Activated T-cell treated with anti-CD3 and anti-CD28 coated beads, Interleukin-2, amount 50 U/mL, for 72 hours (primary cell): ENCODE results near the gene AHI1. TPM values are rescaled to one million over a fixed set of nuclear protein-coding genes. Genes with fewer than 3 reads are reported as not detected.
A peak's percentile ranks its signal among the peaks of the same experiment; 100 is the strongest.

Source experiments
- ATAC-seq, 2 donors: fragments of 150-1000 bp; cut with Tn5 transposase; replicated peaks in 1 of 2; 2 replicates each; pipeline ENCODE4 v1.10.0; 2021; ENCODE audit warnings: moderate library complexity in 2 of 2, mild to moderate bottlenecking in 1 of 2
- DNase-seq, 2 donors: peaks; one replicate each; pipeline ENCODE4 v3.0.0; 2021 to 2022; ENCODE audit warnings: mixed read lengths in 1 of 2
- H3K27ac Mint-ChIP-seq: one replicate; pipeline ENCODE4 v1.8.0; 2022; ENCODE audit warnings: mild to moderate bottlenecking, moderate library complexity, mixed read lengths
- H3K27me3 Mint-ChIP-seq: one replicate; pipeline ENCODE4 v1.8.0; 2022; ENCODE audit warnings: low read depth, mixed read lengths
- H3K36me3 Mint-ChIP-seq, 2 donors: one replicate each; pipeline ENCODE4 v1.8.0; 2022; ENCODE audit warnings: mixed read lengths in 2 of 2, mild to moderate bottlenecking in 1 of 2; ENCODE audit not compliant: insufficient read depth in 2 of 2
- H3K4me1 Mint-ChIP-seq: one replicate; pipeline ENCODE4 v1.8.0; 2022; ENCODE audit warnings: low read depth, mixed read lengths
- H3K4me3 Mint-ChIP-seq, 2 donors: one replicate each; pipeline ENCODE4 v1.8.0; 2022; ENCODE audit warnings: mild to moderate bottlenecking in 2 of 2, mixed read lengths in 2 of 2, moderate library complexity in 2 of 2
- H3K9me3 Mint-ChIP-seq, 2 donors: one replicate each; pipeline ENCODE4 v1.8.0; 2022; ENCODE audit warnings: mixed read lengths in 2 of 2
- total RNA-seq, 2 donors: library from RNA; stranded (reverse); gene quantifications; one replicate each; pipeline ENCODE4 v1.2.3, GENCODE V29; 2022

AHI1 gene
- total RNA-seq, 2 donors from 2014 or later = 48.7 to 62.8 TPM

GRCh38 chr6:135243871-135244796, 253.4 kb downstream of the AHI1 start:
- H3K27me3 Mint-ChIP-seq = no peaks in the 10 kb centered on the region
- no peak overlapping the region for H3K4me3 Mint-ChIP-seq
- H3K4me1 Mint-ChIP-seq = no peaks in the 10 kb centered on the region
- H3K27ac Mint-ChIP-seq = no peak overlapping the region
- no peaks in the 10 kb centered on the region for H3K9me3 Mint-ChIP-seq
- ATAC-seq (no peak), DNase-seq (no peak)
- H3K36me3 Mint-ChIP-seq = no peaks in the 10 kb centered on the region

DNA sequence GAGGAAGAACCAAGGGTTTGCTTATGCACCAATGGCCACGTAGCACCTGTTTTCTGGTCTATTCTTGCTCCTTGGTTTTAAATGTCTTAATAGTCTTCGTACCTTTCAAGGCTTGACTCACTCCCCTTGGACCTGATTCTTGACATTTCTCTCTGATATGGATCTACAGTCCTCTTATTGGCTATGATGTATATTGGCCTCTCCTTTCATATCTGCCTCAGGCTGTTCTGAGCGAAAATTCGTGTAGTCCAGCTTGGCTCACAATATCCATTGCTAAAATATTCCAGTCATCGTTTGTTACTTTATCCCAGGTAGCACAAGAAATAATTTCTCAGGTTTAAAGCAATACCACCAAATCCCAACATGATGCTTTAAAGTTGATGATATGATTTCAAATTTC, 256.8 kb downstream of the AHI1 start:
- no peaks in the 10 kb centered on the region for H3K27me3 Mint-ChIP-seq
- DNase-seq (no peak), ATAC-seq (no peak)
- no peaks in the 10 kb centered on the region for H3K9me3 Mint-ChIP-seq
- no peak overlapping the region for H3K4me3 Mint-ChIP-seq
- H3K36me3 Mint-ChIP-seq = no peaks in the 10 kb centered on the region
- peaks cover 7% of the 10 kb centered on the region for H3K4me1 Mint-ChIP-seq
- H3K27ac Mint-ChIP-seq = no peak overlapping the region

DNA sequence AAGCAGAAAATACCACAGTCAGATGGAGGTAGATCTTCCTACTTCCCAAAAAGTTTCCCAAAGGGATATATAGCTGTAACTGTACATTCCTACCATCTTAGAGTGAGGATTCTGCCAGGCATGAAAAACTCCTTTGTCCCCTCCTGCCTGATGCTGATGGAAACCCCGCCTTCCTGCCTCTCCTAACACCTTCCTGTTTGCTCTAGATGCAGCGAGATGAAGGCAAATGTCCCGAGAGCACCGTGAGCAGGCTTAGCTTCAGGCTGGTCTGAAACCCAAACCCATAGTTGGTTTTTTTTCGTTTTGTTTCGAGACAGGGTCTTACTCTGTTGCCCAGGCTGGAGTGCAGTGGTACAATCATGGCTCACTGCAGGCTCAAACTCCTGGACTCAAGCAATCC, 260.8 kb downstream of the AHI1 start:
- peaks cover 20% of the 10 kb centered on the region for H3K4me1 Mint-ChIP-seq
- H3K27me3 Mint-ChIP-seq = no peaks in the 10 kb centered on the region
- DNase-seq = no peak
- no peaks in the 10 kb centered on the region for H3K36me3 Mint-ChIP-seq
- no peak overlapping the region for H3K4me3 Mint-ChIP-seq
- H3K27ac Mint-ChIP-seq = no peak overlapping the region
- H3K9me3 Mint-ChIP-seq = no peaks in the 10 kb centered on the region
- no peak for ATAC-seq

DNA sequence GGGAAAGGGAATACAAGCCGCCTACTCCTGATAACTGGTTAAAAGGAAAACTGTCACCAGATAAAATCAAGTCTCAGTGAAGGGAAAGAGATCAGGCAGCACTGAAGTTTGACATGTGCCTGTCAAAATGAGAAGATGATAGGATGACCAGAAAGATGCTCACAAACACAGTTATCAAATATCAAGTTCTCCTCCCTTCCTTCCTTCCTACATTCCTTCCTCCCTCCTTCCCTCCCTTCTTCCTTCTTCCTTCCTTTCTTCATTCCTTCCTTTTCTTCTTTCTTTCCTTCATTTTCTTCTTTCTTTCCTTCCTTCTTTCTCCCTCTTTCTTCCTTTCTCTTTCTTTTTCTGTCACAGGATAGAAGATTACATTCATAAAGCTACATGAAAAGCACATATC, 261.2 kb downstream of the AHI1 start:
- no peak overlapping the region for H3K4me3 Mint-ChIP-seq
- no peaks in the 10 kb centered on the region for H3K36me3 Mint-ChIP-seq
- DNase-seq = no peak
- no peaks in the 10 kb centered on the region for H3K9me3 Mint-ChIP-seq
- peaks cover 24% of the 10 kb centered on the region for H3K4me1 Mint-ChIP-seq
- H3K27me3 Mint-ChIP-seq = no peaks in the 10 kb centered on the region
- ATAC-seq = no peak
- H3K27ac Mint-ChIP-seq = no peak overlapping the region

- Mint-ChIP-seq H3K4me1 (peaks cover 30% of the 10 kb centered on the region), H3K36me3 (no peaks in the 10 kb centered on the region), H3K27me3 (no peaks in the 10 kb centered on the region), H3K9me3 (no peaks in the 10 kb centered on the region), H3K27ac (no peak overlapping the region), H3K4me3 (no peak overlapping the region)
- ATAC-seq (no peak), DNase-seq (no peak)
These were observed 261.8 kb downstream of the AHI1 start for GRCh38 chr6:135235716-135236115.

- Mint-ChIP-seq H3K27ac (no peak overlapping the region), H3K36me3 (no peaks in the 10 kb centered on the region)
These were observed 263.1 kb downstream of the AHI1 start for GRCh38 chr6:135234492-135234780.

DNA sequence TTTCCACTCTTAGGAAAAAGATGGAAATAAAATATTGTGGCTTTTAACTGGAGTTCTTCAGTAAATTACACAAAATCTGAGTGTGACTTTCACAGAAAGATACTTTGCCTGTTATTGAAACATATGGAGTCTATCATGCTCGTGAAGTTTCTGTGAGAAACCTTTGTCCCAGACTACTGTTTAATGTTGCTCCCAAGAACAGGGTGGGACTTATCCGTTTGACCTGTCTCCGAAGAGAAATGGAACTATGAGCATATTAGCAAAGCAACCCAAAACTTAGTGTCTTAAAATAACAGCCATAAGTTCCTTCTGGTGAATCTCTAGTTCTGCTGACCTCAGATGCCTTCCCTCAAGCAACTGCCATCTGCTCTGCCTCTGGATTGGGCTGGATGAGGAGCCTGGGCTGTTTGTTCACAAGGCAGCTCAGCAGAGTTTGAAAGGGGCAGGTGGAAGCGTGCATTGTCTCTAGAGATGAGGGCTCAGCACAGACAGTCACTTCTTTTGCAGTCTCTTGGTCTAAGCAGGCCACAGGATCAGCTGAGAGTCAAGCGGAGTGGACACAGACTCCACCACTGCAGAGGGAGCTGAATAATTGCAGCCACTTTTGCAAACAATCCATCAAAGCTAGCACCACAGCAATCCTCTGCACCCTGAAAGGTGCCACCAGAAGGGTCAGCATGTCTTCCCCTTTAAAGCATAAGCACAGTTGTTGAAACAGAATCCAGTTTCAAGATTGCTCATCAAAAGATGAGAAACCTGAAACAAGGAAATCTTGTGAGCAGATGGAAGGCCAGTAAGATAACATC, 263.7 kb downstream of the AHI1 start:
- peaks cover 33% of the 10 kb centered on the region for H3K4me1 Mint-ChIP-seq
- ATAC-seq (peak in 1 of 2 donors; percentile 6), DNase-seq (no peak)
- no peak overlapping the region for H3K4me3 Mint-ChIP-seq
- no peaks in the 10 kb centered on the region for H3K27me3 Mint-ChIP-seq
- no peaks in the 10 kb centered on the region for H3K9me3 Mint-ChIP-seq
- H3K27ac Mint-ChIP-seq = no peak overlapping the region
- no peaks in the 10 kb centered on the region for H3K36me3 Mint-ChIP-seq

More at GRCh38 chr6:135234492-135234780, 263.1 kb downstream of the AHI1 start:
- DNase-seq = no peak
- no peak for ATAC-seq
- H3K4me1 Mint-ChIP-seq = peaks cover 33% of the 10 kb centered on the region
- no peak overlapping the region for H3K4me3 Mint-ChIP-seq
- H3K9me3 Mint-ChIP-seq = no peaks in the 10 kb centered on the region
- no peaks in the 10 kb centered on the region for H3K27me3 Mint-ChIP-seq
